Activated CD8-positive, alpha-beta memory T cell treated with anti-CD3 and anti-CD28 coated beads, Interleukin-2, amount 10 ng/mL, durations not matched to agents 7 days and 5 days (primary cell): Measurements from ENCODE around the gene ZNF14. TPM values are rescaled to one million over a fixed set of nuclear protein-coding genes. Genes with fewer than 3 reads are reported as not detected.
"Not testable (repeated sequence)": the region's sequence is repeated elsewhere in the genome, so short reads cannot be mapped to it uniquely, and the experiment has no call there.

ENCODE experiments used
- ATAC-seq: fragments of 150-1000 bp; cut with Tn5 transposase; one replicate; pipeline ENCODE4 v1.10.0; 2021; ENCODE audit warnings: moderate library complexity
- CTCF ChIA-PET: fragments of 350-600 bp; sonication (Branson Sonifier 250); formaldehyde crosslinking; loops from one replicate; lab custom pipeline; 2021; ENCODE audit warnings: antibody characterized with exemption; lab: Charles Lee
- DNase-seq: peaks from one replicate; pipeline ENCODE4 v3.0.0-alpha.2; 2020
- H3K27ac Mint-ChIP-seq: one replicate; pipeline ENCODE4 v1.8.0; 2021; ENCODE audit warnings: mild to moderate bottlenecking, mixed read lengths
- H3K27me3 Mint-ChIP-seq: one replicate; pipeline ENCODE4 v1.8.0; 2021; ENCODE audit warnings: mixed read lengths
- H3K36me3 Mint-ChIP-seq: one replicate; pipeline ENCODE4 v1.8.0; 2021; ENCODE audit warnings: mild to moderate bottlenecking, mixed read lengths
- H3K4me1 Mint-ChIP-seq: one replicate; pipeline ENCODE4 v1.8.0; 2021; ENCODE audit warnings: mixed read lengths
- H3K4me3 Mint-ChIP-seq: one replicate; pipeline ENCODE4 v1.8.0; 2021; ENCODE audit warnings: mild to moderate bottlenecking, moderate library complexity, mixed read lengths
- H3K9me3 Mint-ChIP-seq: one replicate; pipeline ENCODE4 v1.8.0; 2022; ENCODE audit warnings: low read depth, mixed read lengths
- total RNA-seq, 2 experiments: library from RNA; stranded (reverse); gene quantifications; one replicate each; pipeline ENCODE4 v1.2.3, GENCODE V29; 2021

Gene ZNF14
- total RNA-seq, 2 experiments from 2014 or later, result 5.6 to 6.9 TPM

DNA sequence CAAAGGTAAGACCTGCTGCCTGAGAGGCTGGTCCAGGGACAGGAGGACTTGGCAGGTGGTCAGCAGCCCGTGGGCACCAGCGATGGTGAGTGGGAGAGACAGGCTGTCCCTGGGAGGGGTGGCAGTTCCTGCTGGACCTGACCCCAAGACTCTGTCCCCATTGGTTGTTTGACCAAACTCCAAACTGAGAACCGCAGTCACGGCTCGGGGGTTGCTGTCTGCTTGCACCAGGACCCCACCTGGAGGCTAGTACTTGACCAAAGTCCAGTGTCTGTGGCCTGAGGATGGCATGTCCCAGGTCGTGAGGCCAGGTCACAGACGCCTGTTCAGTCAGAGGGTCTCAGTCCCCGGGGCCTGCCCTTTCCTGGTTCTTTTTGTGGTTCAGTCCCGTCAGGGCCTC is 9.9 kb upstream of the ZNF14 start:
- no peak overlapping the region for H3K27ac Mint-ChIP-seq
- no peaks in the 10 kb centered on the region for H3K27me3 Mint-ChIP-seq
- no peaks in the 10 kb centered on the region for H3K9me3 Mint-ChIP-seq
- DNase-seq (no peak), ATAC-seq (no peak)
- H3K36me3 Mint-ChIP-seq, result no peaks in the 10 kb centered on the region
- CTCF ChIA-PET, result no interaction called here
- H3K4me1 Mint-ChIP-seq, result no peaks in the 10 kb centered on the region
- no peak overlapping the region for H3K4me3 Mint-ChIP-seq

DNA sequence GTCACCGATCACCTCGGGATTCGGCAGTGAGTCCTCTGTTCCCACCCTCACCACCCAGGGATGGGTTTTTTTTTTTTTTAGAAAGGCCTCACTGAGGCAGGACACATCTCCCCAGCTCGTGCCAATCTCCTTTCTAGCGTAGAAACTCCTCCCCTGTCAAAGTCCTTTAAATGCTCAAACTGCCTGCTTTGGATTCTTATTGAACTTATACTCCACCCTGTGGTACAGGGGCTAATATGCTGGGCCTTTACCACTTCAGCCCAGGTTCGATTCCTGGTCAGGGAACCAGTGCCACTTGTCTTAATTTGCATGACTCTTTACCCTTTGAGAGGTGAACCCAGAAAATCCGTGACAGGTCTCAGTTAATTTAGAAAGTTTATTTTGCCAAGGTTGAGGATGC is 8.3 kb upstream of the ZNF14 start:
- Mint-ChIP-seq H3K4me3 (no peak overlapping the region), H3K9me3 (no peaks in the 10 kb centered on the region), H3K4me1 (no peaks in the 10 kb centered on the region), H3K27ac (no peak overlapping the region), H3K27me3 (no peaks in the 10 kb centered on the region), H3K36me3 (no peaks in the 10 kb centered on the region)
- CTCF ChIA-PET, result no interaction called here
- ATAC-seq (no peak), DNase-seq (no peak)

DNA sequence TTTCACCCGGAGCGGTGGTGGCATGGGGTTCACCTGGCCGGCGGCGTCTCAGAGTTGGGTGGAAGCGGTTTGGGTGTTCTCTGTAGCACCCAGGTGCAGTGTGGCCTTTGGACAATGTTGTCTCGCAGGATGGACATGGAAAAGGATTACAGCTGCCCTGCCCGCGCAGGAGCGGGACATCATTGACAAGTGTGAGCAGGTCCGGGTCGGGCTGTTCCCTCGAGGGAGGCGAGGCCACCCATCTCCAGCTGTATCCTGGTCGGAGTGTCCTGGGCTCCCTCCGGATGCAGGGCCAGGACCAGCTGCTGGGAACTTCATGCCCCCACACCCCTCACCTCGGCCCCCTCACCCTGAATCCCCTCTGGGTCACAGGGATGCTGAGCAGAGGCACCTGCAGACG is 7.8 kb upstream of the ZNF14 start:
- H3K4me1 Mint-ChIP-seq, result no peaks in the 10 kb centered on the region
- ATAC-seq (no peak), DNase-seq (no peak)
- H3K9me3 Mint-ChIP-seq, result no peaks in the 10 kb centered on the region
- H3K4me3 Mint-ChIP-seq, result no peak overlapping the region
- no peak overlapping the region for H3K27ac Mint-ChIP-seq
- CTCF ChIA-PET, result no interaction called here
- no peaks in the 10 kb centered on the region for H3K27me3 Mint-ChIP-seq
- no peaks in the 10 kb centered on the region for H3K36me3 Mint-ChIP-seq

DNA sequence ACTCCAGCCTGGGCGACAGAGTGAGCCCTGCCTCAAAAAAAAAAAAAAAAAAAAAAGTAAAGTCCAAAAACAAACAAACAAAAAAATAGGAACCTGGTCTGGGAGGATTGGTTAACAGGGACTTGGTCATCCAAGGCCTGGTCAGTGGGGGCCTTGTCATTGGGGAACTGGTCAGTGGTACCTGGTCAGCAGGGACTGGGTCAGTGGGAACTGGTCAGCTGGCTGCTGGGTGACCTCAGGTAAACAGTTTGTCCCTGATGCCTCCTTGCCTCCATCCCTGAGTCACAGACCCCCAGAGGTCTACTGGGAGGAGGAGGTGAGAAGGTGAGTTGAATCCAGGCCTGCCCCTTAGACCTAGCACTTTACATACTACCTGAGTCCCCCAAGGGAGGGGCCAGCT is 5.7 kb upstream of the ZNF14 start:
- H3K9me3 Mint-ChIP-seq, result no peaks in the 10 kb centered on the region
- H3K27ac Mint-ChIP-seq, result no peak overlapping the region
- no peak for DNase-seq
- no peaks in the 10 kb centered on the region for H3K36me3 Mint-ChIP-seq
- CTCF ChIA-PET, result no interaction called here
- ATAC-seq, result no peak
- no peaks in the 10 kb centered on the region for H3K4me1 Mint-ChIP-seq
- H3K27me3 Mint-ChIP-seq, result no peaks in the 10 kb centered on the region
- no peak overlapping the region for H3K4me3 Mint-ChIP-seq

DNA sequence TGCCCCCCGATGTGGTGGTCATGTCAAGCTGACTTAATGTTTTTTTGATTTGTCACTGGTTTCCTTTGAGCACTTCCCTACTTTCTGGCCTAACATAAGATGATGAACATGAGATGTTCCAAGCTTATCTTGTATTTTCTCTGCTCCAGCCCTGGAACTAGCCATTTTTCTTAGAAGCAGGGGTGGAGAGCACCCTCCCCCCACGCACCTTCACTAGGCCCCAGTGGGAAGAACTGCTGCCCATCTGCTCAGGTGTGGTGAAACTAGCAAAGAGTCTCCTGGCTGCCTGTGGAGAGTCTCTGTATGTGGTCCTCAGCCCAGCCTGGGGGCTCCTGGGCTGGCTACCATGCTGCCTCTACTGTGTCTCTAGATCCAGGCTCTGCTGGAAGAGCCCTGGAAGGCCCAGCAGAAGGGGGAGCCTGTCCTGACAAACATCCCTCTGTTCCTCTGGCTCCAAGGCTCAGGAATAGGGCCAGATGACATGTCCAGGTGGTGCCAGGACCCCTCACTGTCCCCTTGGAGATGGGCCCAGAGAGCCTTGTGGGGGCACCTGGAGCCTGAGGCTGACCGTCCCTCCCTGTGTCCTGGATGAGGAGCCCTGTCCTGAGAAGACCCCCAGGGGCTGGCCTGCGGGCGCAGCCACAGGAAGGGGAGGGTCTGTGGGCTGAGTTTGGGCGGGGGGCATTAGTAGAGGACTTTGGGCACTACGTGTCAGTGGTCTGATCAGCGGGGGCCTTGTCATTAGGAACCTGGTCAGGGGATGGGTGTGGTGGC is 4.8 kb upstream of the ZNF14 start:
- Mint-ChIP-seq H3K9me3 (no peaks in the 10 kb centered on the region), H3K27ac (no peak overlapping the region), H3K36me3 (peaks cover 5% of the 10 kb centered on the region), H3K27me3 (no peaks in the 10 kb centered on the region), H3K4me3 (no peak overlapping the region), H3K4me1 (peaks cover 4% of the 10 kb centered on the region)
- no peak for ATAC-seq
- no peak for DNase-seq
- CTCF ChIA-PET, result no interaction called here

DNA sequence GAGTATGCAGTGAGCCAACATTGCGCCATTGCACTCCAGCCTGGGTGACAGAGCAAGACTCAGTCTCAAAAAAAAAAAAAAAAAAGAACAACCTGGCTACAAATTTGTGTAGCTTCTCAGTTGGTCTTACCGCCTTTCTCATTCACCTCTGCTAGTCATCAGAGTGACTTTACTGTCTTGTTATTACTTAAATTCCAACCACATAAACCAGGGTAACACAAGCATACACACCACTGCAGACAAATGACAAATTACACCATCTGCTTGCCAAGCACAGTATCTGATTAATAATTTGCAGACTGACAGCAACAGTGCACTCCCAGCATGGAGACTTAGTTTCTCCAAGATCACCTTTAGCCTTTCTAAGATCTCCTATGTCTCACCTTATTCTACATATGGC is 11.0 kb downstream of the ZNF14 start:
- Mint-ChIP-seq H3K4me1 (peaks cover 2% of the 10 kb centered on the region), H3K4me3 (no peak overlapping the region), H3K27me3 (no peaks in the 10 kb centered on the region), H3K27ac (no peak overlapping the region), H3K36me3 (peaks cover 63% of the 10 kb centered on the region), H3K9me3 (peaks cover 60% of the 10 kb centered on the region)
- CTCF ChIA-PET, result no interaction called here
- ATAC-seq (no peak), DNase-seq (no peak)

DNA sequence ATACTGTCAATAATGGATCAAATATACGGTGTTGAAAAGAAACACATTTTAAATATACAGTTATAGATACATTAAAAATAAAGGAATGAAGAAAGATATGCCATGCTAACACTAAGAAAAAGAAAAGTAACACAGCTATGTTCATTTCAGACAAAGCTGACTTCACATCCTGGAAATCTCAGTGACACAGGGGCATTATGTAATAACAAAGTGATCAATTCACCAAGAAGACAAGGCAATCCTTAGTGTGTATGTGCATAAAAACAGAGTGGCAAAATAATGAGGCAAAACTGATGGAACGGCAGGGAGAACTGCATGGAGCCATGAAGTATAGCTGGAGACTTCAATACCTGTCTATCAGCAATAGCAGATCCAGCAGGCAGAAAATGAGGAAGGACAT is 13.1 kb downstream of the ZNF14 start:
- Mint-ChIP-seq H3K27me3 (no peaks in the 10 kb centered on the region), H3K27ac (no peak overlapping the region), H3K4me1 (peaks cover 2% of the 10 kb centered on the region), H3K9me3 (peaks cover 65% of the 10 kb centered on the region), H3K4me3 (no peak overlapping the region), H3K36me3 (peaks cover 71% of the 10 kb centered on the region)
- DNase-seq (no peak), ATAC-seq (no peak)
- CTCF ChIA-PET, result no interaction called here

DNA sequence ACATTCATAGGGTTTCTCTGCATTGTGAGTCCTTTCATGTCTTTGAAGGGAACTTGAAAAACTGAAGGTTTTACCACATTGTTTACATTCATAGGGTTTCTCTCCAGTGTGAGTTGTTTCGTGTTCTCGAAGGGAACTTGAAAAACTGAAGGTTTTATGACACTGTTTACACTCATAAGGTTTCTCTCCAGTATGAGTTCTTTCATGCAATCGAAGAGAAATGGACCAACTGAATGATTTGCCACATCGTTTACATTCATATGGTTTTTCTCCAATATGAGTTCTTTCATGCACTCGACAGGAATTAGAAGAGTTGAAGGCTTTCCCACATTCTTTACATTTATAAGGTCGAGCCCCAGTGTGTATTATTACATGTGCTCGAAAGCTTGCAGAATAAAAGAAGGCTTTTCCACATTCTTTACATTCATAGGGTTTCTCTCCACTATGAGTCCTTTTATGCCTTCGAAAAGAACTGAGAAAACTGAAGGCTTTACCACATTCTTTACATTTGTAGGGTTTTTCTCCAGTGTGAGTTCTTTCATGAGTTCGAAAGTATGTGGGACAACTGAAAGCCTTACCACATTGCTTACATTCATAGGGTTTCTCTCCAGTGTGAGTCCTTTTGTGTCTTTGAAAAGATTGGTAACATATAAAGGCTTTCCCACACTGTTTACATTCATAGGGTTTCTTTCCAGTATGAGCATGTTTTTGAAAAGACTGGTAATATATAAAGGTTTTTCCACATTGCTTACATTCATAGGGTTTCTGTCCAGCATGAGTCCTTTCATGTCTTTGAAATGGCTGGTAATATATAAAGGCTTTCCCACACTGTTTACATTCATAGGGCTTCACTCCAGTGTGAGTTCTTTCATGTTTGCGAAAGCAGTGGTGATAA is 20.7 kb downstream of the ZNF14 start:
- ATAC-seq, result no peak
- Mint-ChIP-seq H3K36me3 (peaks cover 87% of the 10 kb centered on the region), H3K4me1 (no peaks in the 10 kb centered on the region), H3K27ac (no peak overlapping the region), H3K27me3 (no peaks in the 10 kb centered on the region), H3K4me3 (no peak overlapping the region), H3K9me3 (peaks cover 49% of the 10 kb centered on the region)
- CTCF ChIA-PET, result no interaction called here
- no peak for DNase-seq

DNA sequence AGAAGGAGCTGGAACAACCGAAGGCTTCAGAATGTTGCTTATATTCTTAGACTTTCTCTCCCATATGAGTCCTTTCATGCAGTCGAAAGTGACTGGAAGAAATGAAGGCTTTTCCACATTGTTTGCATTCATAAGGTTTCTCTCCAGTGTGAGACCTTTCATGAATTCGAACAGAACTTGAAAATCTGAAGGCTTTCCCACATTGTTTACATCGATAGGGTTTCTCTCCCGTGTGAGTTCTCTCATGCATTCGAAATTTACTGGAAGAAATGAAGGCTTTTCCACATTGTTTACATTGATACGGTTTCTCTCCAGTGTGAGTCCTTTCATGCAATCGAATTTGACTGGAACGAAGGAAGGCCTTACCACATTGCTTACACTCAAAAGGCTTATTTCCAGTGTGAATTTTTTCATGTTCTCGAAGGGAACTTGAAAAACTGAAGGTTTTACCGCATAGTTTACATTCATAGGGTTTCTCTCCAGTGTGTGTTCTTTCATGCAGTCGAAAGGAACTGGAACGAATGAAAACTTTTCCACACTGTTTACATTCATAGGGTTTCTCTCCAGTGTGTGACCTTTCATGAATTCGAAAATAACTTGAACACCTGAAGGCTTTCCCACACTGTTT is 21.5 kb downstream of the ZNF14 start:
- CTCF ChIA-PET, result no interaction called here
- Mint-ChIP-seq H3K36me3 (peaks cover 82% of the 10 kb centered on the region), H3K27me3 (no peaks in the 10 kb centered on the region), H3K4me3 (no peak overlapping the region), H3K27ac (no peak overlapping the region), H3K4me1 (no peaks in the 10 kb centered on the region), H3K9me3 (peaks cover 46% of the 10 kb centered on the region)
- DNase-seq (no peak), ATAC-seq (no peak)

DNA sequence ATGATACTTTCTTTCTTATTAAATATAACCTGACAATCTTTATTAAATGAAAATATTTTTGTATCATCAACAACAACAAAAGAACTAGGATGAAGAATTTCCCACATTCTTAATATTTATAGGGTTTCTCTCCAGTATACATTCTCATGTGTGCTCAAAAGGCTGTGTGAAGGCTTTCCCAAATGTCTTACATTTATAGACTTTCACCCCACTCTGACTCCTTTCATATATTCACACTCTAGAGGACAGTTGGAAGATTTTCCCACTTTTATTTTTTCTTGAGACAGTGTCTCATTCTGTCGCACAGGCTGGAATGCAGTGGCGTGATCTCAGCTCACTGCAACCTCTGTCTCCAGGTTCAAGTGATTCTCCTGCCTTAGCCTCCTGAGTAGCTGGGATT is 22.4 kb downstream of the ZNF14 start:
- ATAC-seq, result no peak

DNA sequence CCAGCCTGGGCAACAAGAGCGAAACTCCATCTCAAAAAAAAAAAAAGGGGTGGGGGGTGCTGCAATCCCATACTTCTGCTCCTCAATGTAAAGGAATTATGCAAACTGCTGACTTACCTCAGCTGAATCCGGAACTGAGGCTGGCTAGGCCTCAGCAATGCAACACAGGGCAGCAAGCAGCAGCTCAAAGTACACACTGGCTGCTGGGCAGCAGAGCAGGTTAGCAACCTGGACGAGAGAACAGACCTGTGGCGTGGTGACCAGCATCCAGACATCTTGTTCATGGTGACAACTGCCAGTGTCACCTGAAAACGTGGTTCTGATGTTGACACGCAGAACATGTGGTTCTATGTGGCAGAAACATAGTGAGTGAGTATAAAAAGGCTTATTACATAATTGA is 28.1 kb downstream of the ZNF14 start:
- Mint-ChIP-seq H3K36me3 (peaks cover 41% of the 10 kb centered on the region), H3K27me3 (no peaks in the 10 kb centered on the region), H3K4me3 (no peak overlapping the region), H3K9me3 (peaks cover 39% of the 10 kb centered on the region), H3K4me1 (no peaks in the 10 kb centered on the region), H3K27ac (no peak overlapping the region)
- ATAC-seq (no peak), DNase-seq (no peak)
- CTCF ChIA-PET, result no interaction called here

More for the DNA sequence above, 22.4 kb downstream of the ZNF14 start:
- H3K9me3 Mint-ChIP-seq, result peaks cover 47% of the 10 kb centered on the region
- no peaks in the 10 kb centered on the region for H3K27me3 Mint-ChIP-seq
- no peaks in the 10 kb centered on the region for H3K4me1 Mint-ChIP-seq
- H3K27ac Mint-ChIP-seq, result no peak overlapping the region
- no peak for DNase-seq
- CTCF ChIA-PET, result no interaction called here
- H3K36me3 Mint-ChIP-seq, result peaks cover 78% of the 10 kb centered on the region
- H3K4me3 Mint-ChIP-seq, result no peak overlapping the region

DNA sequence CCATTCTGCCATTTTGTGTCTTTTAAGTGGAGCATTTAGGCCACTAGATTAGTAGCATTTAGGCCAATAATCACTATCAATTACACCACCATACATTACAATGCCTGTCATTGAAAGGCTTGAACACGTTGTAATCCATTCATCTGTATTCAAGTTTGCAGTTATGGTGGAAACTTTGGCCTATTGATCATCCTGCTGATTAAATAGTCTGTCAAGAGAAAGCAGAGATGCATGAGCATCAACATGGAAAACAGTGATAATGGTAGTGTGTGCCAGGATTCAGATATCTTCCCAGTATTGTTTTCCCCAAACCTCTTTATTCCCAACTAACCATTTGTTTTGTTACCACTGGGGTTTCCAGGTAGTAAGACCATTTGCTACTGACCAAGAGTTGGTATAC is 32.4 kb downstream of the ZNF14 start:
- CTCF ChIA-PET, ATAC-seq, H3K27ac Mint-ChIP-seq, H3K4me1 Mint-ChIP-seq, H3K4me3 Mint-ChIP-seq, H3K27me3 Mint-ChIP-seq, DNase-seq: not testable (repeated sequence)
- Mint-ChIP-seq H3K9me3 (peaks cover 21% of the 10 kb centered on the region), H3K36me3 (peaks cover 22% of the 10 kb centered on the region)

DNA sequence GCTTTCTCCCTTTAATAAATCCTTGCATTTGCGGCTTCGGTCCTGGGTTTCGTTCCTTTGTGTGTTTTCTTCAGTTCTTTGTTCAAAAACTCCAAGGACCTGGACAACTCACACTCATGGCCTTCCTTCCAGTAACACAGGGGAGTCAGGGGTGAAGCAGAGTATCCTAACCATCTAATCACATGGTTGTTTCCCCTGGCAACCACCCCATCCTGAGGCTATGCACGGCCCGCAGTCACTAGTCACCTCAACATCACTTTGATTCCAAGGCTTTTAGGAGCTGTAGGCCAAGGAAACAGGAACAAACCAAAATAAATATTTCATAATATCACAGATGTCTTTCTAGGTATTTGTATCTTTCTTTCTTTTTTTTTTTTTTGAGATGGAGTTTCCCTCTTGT is 35.3 kb downstream of the ZNF14 start:
- CTCF ChIA-PET, result no interaction called here
- H3K4me3 Mint-ChIP-seq, result no peak overlapping the region
- H3K36me3 Mint-ChIP-seq, result peaks cover 7% of the 10 kb centered on the region
- H3K27ac Mint-ChIP-seq, result no peak overlapping the region
- peaks cover 13% of the 10 kb centered on the region for H3K9me3 Mint-ChIP-seq
- no peaks in the 10 kb centered on the region for H3K27me3 Mint-ChIP-seq
- ATAC-seq (no peak), DNase-seq (no peak)
- no peaks in the 10 kb centered on the region for H3K4me1 Mint-ChIP-seq
